Motor neuron (in vitro differentiated cells): ENCODE measurements around the gene SNAPC3. TPM values are rescaled to one million over a fixed set of nuclear protein-coding genes. Genes with fewer than 3 reads are reported as not detected.

ENCODE experiments used
- ATAC-seq, 8 experiments: fragments of 200-7000 bp; cut with Tn5 transposase; replicated peaks in 6 of 8; 2 replicates each; pipeline ENCODE4 v1.8.0; 2021; ENCODE audit warnings: mild to moderate bottlenecking in 8 of 8, moderate library complexity in 8 of 8
- H3K27ac ChIP-seq, 2 donors: fragments of 250-450 bp; sonication (Bioruptor Pico); 2 replicates each; pipeline ENCODE4 v1.9.0; 2021; ENCODE audit warnings: antibody characterized with exemption in 2 of 2, mild to moderate bottlenecking in 2 of 2, moderate library complexity in 1 of 2
- H3K4me1 ChIP-seq, 2 donors: fragments of 250-450 bp; sonication (Bioruptor Pico); replicated peaks in 1 of 2; 2 replicates each; pipeline ENCODE4 v1.6.1; 2021; ENCODE audit warnings: antibody characterized with exemption in 2 of 2, mild to moderate bottlenecking in 2 of 2, moderate library complexity in 1 of 2
- H3K4me3 ChIP-seq, 5 donors: fragments of 250-450 bp; sonication (Bioruptor Pico); 2 replicates each; pipeline ENCODE4 v1.9.0; 2021; ENCODE audit warnings: antibody characterized with exemption in 5 of 5, mild to moderate bottlenecking in 5 of 5, moderate library complexity in 4 of 5
- WGBS, 10 experiments: fragments of 450-650 bp; shearing (Covaris generic); methylation state at CpG; one replicate each; pipeline ENCODE4 v1.0.0; 2022; 5-methylcytosine and 5-hydroxymethylcytosine counted together
- in situ Hi-C, 9 experiments: fragments of 400-800 bp; cut with MboI; loops; one replicate each; pipeline ENCODE4 v1.15.0; 2021; ENCODE audit warnings: low sequenced_read_pairs in 9 of 9, low pct_unique_long_range_greater_than_20kb in 2 of 9; ENCODE audit not compliant: unreplicated experiment in 9 of 9
- total RNA-seq, 8 experiments: library from RNA; unstranded; fragments of 300-600 nt; gene quantifications; 2 replicates each; pipeline versions ENCODE4 v1.2.3 to v1.2.4, GENCODE V29; 2022

SNAPC3 gene
- total RNA-seq, 8 experiments from 2014 or later, result 33.2 to 45.5 (median 40.2) TPM

GRCh38 chr9:15509931-15510788 lies 87.5 kb downstream of the SNAPC3 start:
- in situ Hi-C loops, result no loop called here
- WGBS, 10 experiments, result 0 to 8% (median 0%) methylated on average over 2 to 8 of the region's 76 CpGs
- H3K4me3 ChIP-seq, result peak overlapping the region; percentile 73 to 88 (median 84)
- peaks cover 10 to 26% of the 10 kb centered on the region in 2 donors for H3K4me1 ChIP-seq
- H3K27ac ChIP-seq, result peak overlapping the region; percentile 100
- ATAC-seq, result peak; percentile 53 to 67 (median 61)

GRCh38 chr9:15510789-15511575 lies 88.3 kb downstream of the SNAPC3 start, which contains the start of gene PSIP1:
PSIP1 (minus strand) TSS chr9:15510970; CDS start chr9:15510188, 782 bp downstream.
- Histone ChIP-seq H3K27ac (peak within 1 kb of the TSS; percentile 100), H3K4me3 (peak within 1 kb of the TSS; percentile 73 to 88 (median 84)), H3K4me1 (peaks cover 10 to 26% of the 10 kb centered on the region in 2 donors)
- WGBS, 10 experiments, result 0 to 5% (median 1%) methylated on average over 1 to 29 of the region's 72 CpGs; no CpG with 5 or more reads in 3 of the 10 experiments
- peak; percentile 84 to 93 (median 88) for ATAC-seq
- in situ Hi-C loops, result no loop called here

Other genes starting within 250 kb of the SNAPC3 start
- 10 to 100 TPM in 1 of 8 experiments, 1 to 10 TPM in 7; 1.4 to 10.6 (median 4.5) TPM for gene TTC39B, start 115.7 kb upstream of the SNAPC3 start, total RNA-seq
- 100 to 1,000 TPM in 6 of 8 experiments, 10 to 100 TPM in 2; 39.4 to 187 (median 124) TPM for gene PSIP1, start 88.1 kb downstream of the SNAPC3 start, total RNA-seq
- 10 to 100 TPM in 3 of 8 experiments, 1 to 10 TPM in 5; 4.0 to 15.1 (median 8.4) TPM for gene CCDC171, start 130.2 kb downstream of the SNAPC3 start, total RNA-seq